ENCODE measurements around the gene GLT1D1.
"Not testable (repeated sequence)": the region's sequence is repeated elsewhere in the genome, so short reads cannot be mapped to it uniquely, and the experiment has no call there.

GLT1D1 gene

GRCh38 chr12:128852885-128853599 is at the start of gene GLT1D1:
Gene GLT1D1, plus strand, starts transcription at chr12:128853478. Its CDS starts 104 bp downstream, at chr12:128853582.
- DNase-seq (ENCODE audit: low read depth in 2 of 3, low spot score in 1 of 3): no peak

- no peak for DNase-seq (ENCODE audit: low read depth in 2 of 3, low spot score in 1 of 3)
These were observed 49.5 kb upstream of the GLT1D1 start for GRCh38 chr12:128803788-128804187.

GRCh38 chr12:128804762-128805161 is 48.5 kb upstream of the GLT1D1 start:
- no peak for DNase-seq (ENCODE audit: low read depth in 2 of 3, low spot score in 1 of 3)

- not testable (repeated sequence) for DNase-seq (ENCODE audit: low read depth in 2 of 3, low spot score in 1 of 3)
These were observed 47.9 kb upstream of the GLT1D1 start for GRCh38 chr12:128805406-128805805.

GRCh38 chr12:128806573-128806972 is 46.7 kb upstream of the GLT1D1 start:
- DNase-seq (ENCODE audit: low read depth in 2 of 3, low spot score in 1 of 3): no peak

- no peak for DNase-seq (ENCODE audit: low read depth in 2 of 3, low spot score in 1 of 3)
These were observed 46.0 kb upstream of the GLT1D1 start for GRCh38 chr12:128807161-128807724.

GRCh38 chr12:128808651-128809050 is 44.6 kb upstream of the GLT1D1 start:
- no peak for DNase-seq (ENCODE audit: low read depth in 2 of 3, low spot score in 1 of 3)

- peak in 1 of 3 donors; percentile 38 for DNase-seq (ENCODE audit: low read depth in 2 of 3, low spot score in 1 of 3)
These were observed 42.8 kb upstream of the GLT1D1 start for GRCh38 chr12:128810182-128811127.

- DNase-seq (ENCODE audit: low read depth in 2 of 3, low spot score in 1 of 3): no peak
These were observed 41.5 kb upstream of the GLT1D1 start for GRCh38 chr12:128811806-128812205.

- no peak for DNase-seq (ENCODE audit: low read depth in 2 of 3, low spot score in 1 of 3)
These were observed 39.9 kb upstream of the GLT1D1 start for GRCh38 chr12:128813392-128813791.

- no peak for DNase-seq (ENCODE audit: low read depth in 2 of 3, low spot score in 1 of 3)
These were observed 39.4 kb upstream of the GLT1D1 start for GRCh38 chr12:128813883-128814282.

GRCh38 chr12:128814411-128815261 is 38.6 kb upstream of the GLT1D1 start:
- DNase-seq (ENCODE audit: low read depth in 2 of 3, low spot score in 1 of 3): no peak

- no peak for DNase-seq (ENCODE audit: low read depth in 2 of 3, low spot score in 1 of 3)
These were observed 37.3 kb upstream of the GLT1D1 start for GRCh38 chr12:128815779-128816642.

GRCh38 chr12:128816643-128816920 is 36.7 kb upstream of the GLT1D1 start:
- DNase-seq (ENCODE audit: low read depth in 2 of 3, low spot score in 1 of 3): no peak

- DNase-seq (ENCODE audit: low read depth in 2 of 3, low spot score in 1 of 3): no peak
These were observed 35.9 kb upstream of the GLT1D1 start for GRCh38 chr12:128817111-128818015.

GRCh38 chr12:128818065-128819022 is 34.9 kb upstream of the GLT1D1 start:
- no peak for DNase-seq (ENCODE audit: low read depth in 2 of 3, low spot score in 1 of 3)

GRCh38 chr12:128819293-128820144 is 33.8 kb upstream of the GLT1D1 start:
- DNase-seq (ENCODE audit: low read depth in 2 of 3, low spot score in 1 of 3): no peak

Data from stimulated activated CD4-positive, alpha-beta T cell treated with anti-CD3 and anti-CD28 coated beads, Interleukin-12 subunit alpha, Interleukin-12 subunit beta, amount 100 ng/mL, for 48 hours (primary cell).